ENCODE data around the gene TBX5.

The TBX5 gene

DNA sequence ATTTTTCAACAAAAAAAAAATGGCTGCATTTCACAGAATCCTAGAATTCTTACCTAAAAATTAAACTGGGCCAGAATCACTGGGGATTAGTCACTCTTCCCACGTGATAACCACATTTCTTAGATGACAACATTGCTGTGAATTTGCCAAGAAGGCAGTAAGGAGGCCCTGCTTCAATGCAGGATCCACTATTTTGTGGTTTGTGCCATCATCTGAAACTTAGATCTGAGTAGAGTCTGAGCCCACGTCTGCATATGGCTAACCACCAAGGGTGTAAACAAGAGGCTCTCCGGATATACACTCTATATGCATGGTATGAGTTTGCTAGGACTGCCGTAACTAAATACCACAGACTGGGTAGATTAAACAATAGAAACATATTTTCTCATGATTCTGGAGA is 24.4 kb upstream of the TBX5 start:
- Histone ChIP-seq H3K27ac (ENCODE audit: low read depth, low read length, severe bottlenecking) (no peak overlapping the region), H3K4me3 (ENCODE audit: extremely low read depth, insufficient read depth, low read length, poor library complexity, severe bottlenecking) (no peak overlapping the region)
- WGBS, 2 experiments (ENCODE audit: insufficient coverage in 2 of 2) = 56% methylated on average over 2 of the region's 4 CpGs

DNA sequence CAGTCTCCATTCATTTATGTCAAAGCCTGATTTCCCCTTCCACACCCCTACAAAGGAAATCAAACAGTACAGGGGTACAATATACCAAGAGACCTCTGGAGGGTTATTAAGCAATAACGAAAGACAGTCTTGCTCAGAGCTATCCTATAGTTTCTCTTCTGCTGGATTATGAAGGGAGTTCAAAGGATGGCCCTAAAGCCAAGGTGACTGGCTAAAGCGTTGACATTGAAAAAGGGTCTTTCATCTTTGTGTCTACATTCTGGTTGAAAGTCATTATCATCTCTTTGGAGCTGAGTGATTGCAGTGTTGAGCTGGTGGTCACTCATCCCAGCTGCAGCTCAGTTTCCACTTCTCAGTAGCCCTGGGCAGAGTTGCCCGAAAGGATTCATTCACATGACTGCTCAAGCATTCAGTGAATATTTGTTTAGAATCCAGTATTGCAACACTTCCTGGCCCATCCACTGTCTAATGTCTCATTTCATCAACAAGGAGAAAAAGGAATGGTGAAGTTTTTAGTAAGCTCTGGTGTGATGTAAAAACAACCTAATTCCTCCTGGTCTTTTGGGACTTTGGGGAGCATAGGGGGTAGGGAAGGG is 19.2 kb upstream of the TBX5 start:
- Histone ChIP-seq H3K27ac (ENCODE audit: low read depth, low read length, severe bottlenecking) (no peak overlapping the region), H3K9me3 (ENCODE audit: control insufficient read depth, low read length) (no peaks in the 10 kb centered on the region), H3K36me3 (ENCODE audit: control insufficient read depth, insufficient read depth, low read length) (no peaks in the 10 kb centered on the region), H3K4me3 (ENCODE audit: extremely low read depth, insufficient read depth, low read length, poor library complexity, severe bottlenecking) (no peak overlapping the region), H3K4me1 (ENCODE audit: control insufficient read depth, insufficient read depth, low read length, poor library complexity, severe bottlenecking) (no peaks in the 10 kb centered on the region)
- 42 to 80% methylated on average over 1 to 2 of the region's 3 CpGs for WGBS, 2 experiments (ENCODE audit: insufficient coverage in 2 of 2)

More for the DNA sequence above, 24.4 kb upstream of the TBX5 start:
- H3K36me3 ChIP-seq (ENCODE audit: control insufficient read depth, insufficient read depth, low read length) = no peaks in the 10 kb centered on the region
- H3K9me3 ChIP-seq (ENCODE audit: control insufficient read depth, low read length) = no peaks in the 10 kb centered on the region
- no peaks in the 10 kb centered on the region for H3K4me1 ChIP-seq (ENCODE audit: control insufficient read depth, insufficient read depth, low read length, poor library complexity, severe bottlenecking)

DNA sequence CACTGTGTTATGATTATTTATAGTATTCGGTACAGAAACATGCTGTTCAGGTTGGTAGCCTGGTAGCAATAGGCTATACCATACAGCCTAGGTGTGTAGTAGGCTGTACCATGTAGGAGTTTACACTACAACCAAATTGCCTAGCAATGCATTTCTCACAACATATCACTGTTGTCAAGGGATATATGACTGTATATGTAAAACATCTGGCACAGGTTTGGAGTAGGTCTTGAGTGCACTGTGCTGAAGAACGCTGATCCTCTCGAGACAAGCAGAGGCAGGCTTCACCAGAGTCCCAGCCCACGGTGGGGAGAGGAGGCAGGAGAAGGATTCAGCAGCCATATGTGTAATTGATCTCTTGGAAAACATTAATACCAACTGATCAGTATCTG is 15.0 kb upstream of the TBX5 start:
- no peak overlapping the region for H3K27ac ChIP-seq (ENCODE audit: low read depth, low read length, severe bottlenecking)
- H3K4me1 ChIP-seq (ENCODE audit: control insufficient read depth, insufficient read depth, low read length, poor library complexity, severe bottlenecking) = no peaks in the 10 kb centered on the region
- H3K36me3 ChIP-seq (ENCODE audit: control insufficient read depth, insufficient read depth, low read length) = no peaks in the 10 kb centered on the region
- 73 to 100% methylated on average over 1 to 3 of the region's 4 CpGs for WGBS, 2 experiments (ENCODE audit: insufficient coverage in 2 of 2)
- no peak overlapping the region for H3K4me3 ChIP-seq (ENCODE audit: extremely low read depth, insufficient read depth, low read length, poor library complexity, severe bottlenecking)
- no peaks in the 10 kb centered on the region for H3K9me3 ChIP-seq (ENCODE audit: control insufficient read depth, low read length)

DNA sequence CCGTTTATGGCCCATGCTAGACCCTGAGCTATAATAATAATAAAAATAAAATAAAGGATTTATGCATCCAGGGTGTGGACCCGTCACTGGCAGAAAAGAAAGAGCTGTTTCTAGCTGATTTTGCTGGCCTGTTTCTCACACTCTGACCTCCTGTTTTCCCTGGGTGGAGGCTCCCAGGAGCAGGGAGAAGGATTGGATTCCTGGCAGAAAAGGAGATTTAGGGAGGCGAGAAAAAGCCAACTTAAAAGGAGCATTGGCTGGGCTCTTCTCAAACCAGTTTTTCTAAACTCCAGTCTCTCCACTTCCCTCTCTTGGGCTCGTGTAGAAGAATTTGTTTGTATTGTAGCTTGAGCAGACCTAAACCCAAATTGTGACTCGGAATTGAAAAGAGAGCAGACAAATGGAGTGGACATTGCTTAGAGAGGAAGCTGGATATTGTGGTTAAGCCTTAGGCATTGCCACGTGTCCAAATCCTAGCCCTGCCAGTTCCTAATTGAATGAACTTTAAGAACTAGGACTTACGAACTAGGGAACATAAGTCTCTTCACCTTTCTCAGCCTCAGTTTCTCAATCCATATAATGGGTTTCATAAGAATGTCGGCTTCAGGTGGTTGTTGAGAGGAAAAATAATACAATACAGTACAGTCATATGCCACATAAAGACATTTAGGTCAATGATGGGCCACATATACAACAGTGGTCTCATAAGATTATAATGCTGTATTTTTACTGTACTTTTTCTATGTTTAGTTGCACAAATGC is 14.4 kb upstream of the TBX5 start:
- no peaks in the 10 kb centered on the region for H3K36me3 ChIP-seq (ENCODE audit: control insufficient read depth, insufficient read depth, low read length)
- no peak overlapping the region for H3K27ac ChIP-seq (ENCODE audit: low read depth, low read length, severe bottlenecking)
- H3K4me3 ChIP-seq (ENCODE audit: extremely low read depth, insufficient read depth, low read length, poor library complexity, severe bottlenecking) = no peak overlapping the region
- WGBS, 2 experiments (ENCODE audit: insufficient coverage in 2 of 2) = 77 to 100% methylated on average over 1 to 2 of the region's 8 CpGs
- no peaks in the 10 kb centered on the region for H3K4me1 ChIP-seq (ENCODE audit: control insufficient read depth, insufficient read depth, low read length, poor library complexity, severe bottlenecking)
- no peaks in the 10 kb centered on the region for H3K9me3 ChIP-seq (ENCODE audit: control insufficient read depth, low read length)

DNA sequence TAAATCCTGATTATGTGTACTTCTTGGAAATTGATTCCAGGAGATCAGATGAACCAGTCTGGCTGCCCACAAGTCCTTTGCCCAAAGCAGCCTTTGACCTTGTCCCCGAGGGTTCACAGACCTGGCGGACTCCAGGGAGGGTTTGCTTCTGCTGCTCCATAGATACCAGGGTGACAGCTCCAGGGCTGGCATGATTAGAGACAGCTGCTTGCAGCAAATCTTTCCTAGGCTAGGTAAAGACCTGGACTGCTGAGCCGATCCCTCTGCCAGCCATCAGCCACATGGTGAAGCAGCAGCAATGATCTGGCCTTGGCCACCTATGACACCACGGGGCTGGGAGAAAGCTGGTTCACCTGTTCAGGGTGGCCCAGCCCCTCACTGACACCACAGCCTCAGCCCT is 10.1 kb upstream of the TBX5 start:
- Histone ChIP-seq H3K36me3 (ENCODE audit: control insufficient read depth, insufficient read depth, low read length) (no peaks in the 10 kb centered on the region), H3K9me3 (ENCODE audit: control insufficient read depth, low read length) (no peaks in the 10 kb centered on the region), H3K27ac (ENCODE audit: low read depth, low read length, severe bottlenecking) (no peak overlapping the region), H3K4me3 (ENCODE audit: extremely low read depth, insufficient read depth, low read length, poor library complexity, severe bottlenecking) (no peak overlapping the region), H3K4me1 (ENCODE audit: control insufficient read depth, insufficient read depth, low read length, poor library complexity, severe bottlenecking) (no peaks in the 10 kb centered on the region)
- WGBS, 2 experiments (ENCODE audit: insufficient coverage in 2 of 2) = 64 to 72% methylated on average over 4 of the region's 4 CpGs

DNA sequence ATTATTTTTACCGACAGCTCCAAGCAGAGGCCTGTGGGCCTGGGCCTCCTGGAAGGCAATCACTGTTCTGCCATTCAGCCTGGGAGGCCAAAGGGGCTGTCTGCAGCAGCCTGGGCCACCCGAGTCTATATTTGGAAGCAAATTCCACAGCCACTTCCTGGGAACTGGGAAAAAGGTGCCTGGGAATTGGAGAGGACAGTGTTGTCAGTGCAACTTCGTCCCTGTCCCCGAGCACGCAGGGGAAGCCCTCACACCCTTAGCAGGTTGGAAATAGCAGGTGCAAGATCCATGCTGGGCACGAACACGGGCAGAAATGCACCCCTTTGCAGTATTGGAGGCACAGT is 9.6 kb upstream of the TBX5 start:
- no peaks in the 10 kb centered on the region for H3K9me3 ChIP-seq (ENCODE audit: control insufficient read depth, low read length)
- H3K27ac ChIP-seq (ENCODE audit: low read depth, low read length, severe bottlenecking) = no peak overlapping the region
- H3K4me1 ChIP-seq (ENCODE audit: control insufficient read depth, insufficient read depth, low read length, poor library complexity, severe bottlenecking) = no peaks in the 10 kb centered on the region
- 42 to 54% methylated on average over 5 to 6 of the region's 7 CpGs for WGBS, 2 experiments (ENCODE audit: insufficient coverage in 2 of 2)
- no peak overlapping the region for H3K4me3 ChIP-seq (ENCODE audit: extremely low read depth, insufficient read depth, low read length, poor library complexity, severe bottlenecking)
- no peaks in the 10 kb centered on the region for H3K36me3 ChIP-seq (ENCODE audit: control insufficient read depth, insufficient read depth, low read length)

DNA sequence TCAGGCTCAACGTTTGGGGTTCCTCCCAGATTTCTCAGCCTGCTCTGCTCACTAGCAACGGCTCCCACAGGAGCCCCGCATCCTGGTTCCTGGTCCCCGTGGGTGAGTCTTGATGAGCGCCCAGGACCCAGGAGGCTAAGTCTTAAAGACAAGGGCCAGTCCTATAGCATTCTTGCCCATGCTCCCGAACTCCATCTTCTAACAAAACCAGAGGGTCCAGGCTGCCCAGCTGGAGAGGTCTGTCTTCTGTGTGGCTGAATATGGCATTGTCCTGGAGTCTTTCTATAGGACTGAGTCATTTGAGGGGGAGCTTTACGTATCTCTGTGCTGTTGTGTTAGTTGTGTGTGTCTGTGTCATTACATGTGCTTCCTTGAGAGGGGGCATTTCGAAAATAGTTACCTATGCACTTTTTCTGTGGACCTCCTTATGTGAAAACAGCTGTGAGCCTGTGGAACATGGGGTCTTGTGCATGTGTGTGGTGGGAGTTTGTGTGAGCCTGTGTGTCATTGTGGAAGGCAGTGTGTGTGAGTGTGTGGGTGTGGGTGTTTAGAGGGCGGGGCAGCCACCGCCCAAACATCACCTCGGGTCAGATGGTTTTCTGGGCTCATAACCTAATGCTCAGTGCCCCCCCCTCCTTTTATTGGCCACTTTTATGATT is 9.1 kb upstream of the TBX5 start:
- WGBS, 2 experiments (ENCODE audit: insufficient coverage in 2 of 2) = 25 to 35% methylated on average over 6 to 8 of the region's 11 CpGs
- Histone ChIP-seq H3K9me3 (ENCODE audit: control insufficient read depth, low read length) (no peaks in the 10 kb centered on the region), H3K36me3 (ENCODE audit: control insufficient read depth, insufficient read depth, low read length) (no peaks in the 10 kb centered on the region)

DNA sequence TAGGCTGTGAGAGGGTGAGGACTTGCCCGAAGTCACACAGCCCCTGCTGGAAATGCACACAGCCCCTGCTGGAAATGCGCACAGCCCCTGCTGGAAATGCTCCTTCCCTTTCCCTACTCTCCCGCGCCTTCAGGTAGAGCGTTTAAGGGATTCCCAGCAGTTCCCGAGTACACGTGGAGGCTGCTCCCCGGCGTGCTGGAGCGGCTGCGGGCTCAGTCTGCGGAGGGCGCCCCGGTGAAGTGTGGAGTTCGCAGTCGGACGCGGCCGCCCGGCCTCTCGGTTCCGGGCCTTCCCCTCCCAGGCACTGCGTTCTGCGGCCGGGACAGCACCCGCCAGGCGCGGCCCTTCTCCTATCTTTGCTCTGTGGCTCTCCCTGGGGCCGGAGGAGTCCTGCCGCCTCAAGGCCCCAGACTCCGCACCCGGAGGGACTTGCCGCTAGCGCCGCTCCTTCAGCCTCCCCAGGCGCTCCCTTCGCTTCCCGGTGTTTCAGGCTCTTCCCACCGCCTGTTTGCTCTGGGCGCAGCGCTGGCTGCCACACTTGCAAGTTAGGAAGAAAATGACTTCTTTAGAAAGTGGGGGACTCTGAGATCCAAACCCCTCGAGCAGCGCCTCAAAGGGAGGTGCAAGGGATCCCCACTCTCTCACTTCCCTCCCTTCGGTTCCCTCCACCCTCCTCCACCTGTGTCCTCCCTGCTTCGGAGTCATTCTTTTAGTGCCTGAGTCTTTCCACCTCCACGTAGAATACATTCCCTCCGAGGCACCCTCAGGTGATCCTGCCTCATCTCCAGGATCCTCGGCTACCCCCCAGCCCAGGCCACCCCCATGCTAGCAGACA is 8.3 kb upstream of the TBX5 start:
- WGBS, 2 experiments (ENCODE audit: insufficient coverage in 2 of 2) = 3 to 4% methylated on average over 32 to 47 of the region's 48 CpGs

More for the DNA sequence above, 9.1 kb upstream of the TBX5 start:
- no peaks in the 10 kb centered on the region for H3K4me1 ChIP-seq (ENCODE audit: control insufficient read depth, insufficient read depth, low read length, poor library complexity, severe bottlenecking)
- no peak overlapping the region for H3K27ac ChIP-seq (ENCODE audit: low read depth, low read length, severe bottlenecking)
- H3K4me3 ChIP-seq (ENCODE audit: extremely low read depth, insufficient read depth, low read length, poor library complexity, severe bottlenecking) = no peak overlapping the region

DNA sequence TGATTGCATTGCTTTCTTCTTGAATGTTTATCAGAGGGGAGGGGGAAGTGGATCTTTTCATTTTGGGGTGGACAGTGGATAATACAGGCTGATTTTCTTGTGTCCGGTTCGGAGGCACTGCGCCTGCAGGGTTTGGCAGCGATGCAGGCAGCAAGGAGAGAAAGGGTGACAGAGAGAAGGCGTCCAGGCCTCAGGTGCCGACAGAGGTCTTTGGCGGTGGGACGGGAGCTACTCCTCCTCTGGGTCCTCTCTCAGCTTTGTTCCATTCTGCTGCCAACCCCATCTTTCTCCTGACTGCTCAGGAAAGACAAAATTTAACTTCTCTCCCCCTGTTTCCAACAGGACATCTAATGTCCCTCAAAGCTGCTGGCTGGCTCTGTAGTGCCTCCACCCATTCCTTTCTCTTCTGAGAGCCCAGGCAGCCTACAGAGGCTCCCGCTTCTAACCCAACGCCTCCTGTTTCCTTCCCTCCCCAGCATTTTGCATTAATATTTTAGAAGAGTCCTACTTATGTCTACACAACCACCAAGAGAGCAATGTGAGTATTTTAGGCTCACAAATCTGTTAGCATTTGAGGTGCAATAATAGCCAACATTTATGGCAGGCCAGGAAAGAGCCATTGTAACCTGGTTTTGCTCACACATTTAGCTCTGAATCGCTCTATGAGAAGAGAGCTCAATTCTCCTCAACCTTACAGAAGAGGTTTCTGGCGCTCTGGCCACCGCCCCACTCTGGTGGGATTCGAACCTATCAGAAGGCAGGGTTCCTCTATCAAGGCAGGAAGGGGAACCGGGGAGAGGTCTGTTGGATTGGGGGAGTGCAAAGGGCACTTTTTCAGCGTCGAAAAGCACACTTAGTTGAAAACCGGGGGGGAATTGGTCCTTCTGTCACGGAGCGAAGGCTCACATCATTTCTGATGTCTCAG is 7.1 kb upstream of the TBX5 start:
- WGBS, 2 experiments (ENCODE audit: insufficient coverage in 2 of 2) = 3 to 22% methylated on average over 6 to 9 of the region's 20 CpGs
- H3K27ac ChIP-seq (ENCODE audit: low read depth, low read length, severe bottlenecking) = no peak overlapping the region
- no peaks in the 10 kb centered on the region for H3K36me3 ChIP-seq (ENCODE audit: control insufficient read depth, insufficient read depth, low read length)
- no peaks in the 10 kb centered on the region for H3K9me3 ChIP-seq (ENCODE audit: control insufficient read depth, low read length)
- H3K4me3 ChIP-seq (ENCODE audit: extremely low read depth, insufficient read depth, low read length, poor library complexity, severe bottlenecking) = no peak overlapping the region
- no peaks in the 10 kb centered on the region for H3K4me1 ChIP-seq (ENCODE audit: control insufficient read depth, insufficient read depth, low read length, poor library complexity, severe bottlenecking)

More for the DNA sequence above, 8.3 kb upstream of the TBX5 start:
- H3K9me3 ChIP-seq (ENCODE audit: control insufficient read depth, low read length) = no peaks in the 10 kb centered on the region
- no peak overlapping the region for H3K27ac ChIP-seq (ENCODE audit: low read depth, low read length, severe bottlenecking)
- no peaks in the 10 kb centered on the region for H3K36me3 ChIP-seq (ENCODE audit: control insufficient read depth, insufficient read depth, low read length)
- no peak overlapping the region for H3K4me3 ChIP-seq (ENCODE audit: extremely low read depth, insufficient read depth, low read length, poor library complexity, severe bottlenecking)
- H3K4me1 ChIP-seq (ENCODE audit: control insufficient read depth, insufficient read depth, low read length, poor library complexity, severe bottlenecking) = no peaks in the 10 kb centered on the region

DNA sequence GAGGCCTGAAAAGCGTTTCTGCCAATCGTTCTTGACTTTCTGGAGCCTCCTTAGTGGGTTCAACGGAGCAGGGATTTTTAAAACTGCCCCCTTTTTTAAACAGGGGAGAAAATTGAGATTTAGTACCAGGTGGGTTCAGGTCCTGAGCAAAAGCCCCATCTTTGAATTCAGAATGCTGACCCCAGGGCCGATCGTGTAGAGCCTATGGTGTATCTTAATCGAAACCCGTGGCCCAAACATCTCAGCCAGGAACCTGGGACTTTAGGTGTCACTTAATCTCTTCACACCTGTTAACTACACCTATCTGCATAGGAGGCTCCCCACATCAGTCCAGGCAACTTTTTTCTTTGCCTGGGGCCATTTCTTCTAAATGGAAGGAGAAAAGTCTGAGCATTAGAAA is 6.4 kb upstream of the TBX5 start:
- no peaks in the 10 kb centered on the region for H3K4me1 ChIP-seq (ENCODE audit: control insufficient read depth, insufficient read depth, low read length, poor library complexity, severe bottlenecking)
- no peaks in the 10 kb centered on the region for H3K9me3 ChIP-seq (ENCODE audit: control insufficient read depth, low read length)
- WGBS, 2 experiments (ENCODE audit: insufficient coverage in 2 of 2) = 9 to 20% methylated on average over 4 to 7 of the region's 7 CpGs
- H3K36me3 ChIP-seq (ENCODE audit: control insufficient read depth, insufficient read depth, low read length) = no peaks in the 10 kb centered on the region
- H3K27ac ChIP-seq (ENCODE audit: low read depth, low read length, severe bottlenecking) = no peak overlapping the region
- no peak overlapping the region for H3K4me3 ChIP-seq (ENCODE audit: extremely low read depth, insufficient read depth, low read length, poor library complexity, severe bottlenecking)
